T-helper 17 cell (primary cell): Measurements from ENCODE around the gene SBK3. TPM values are rescaled to one million over a fixed set of nuclear protein-coding genes. Genes with fewer than 3 reads are reported as not detected.

ENCODE experiments used
- ATAC-seq: fragments of 150-1000 bp; cut with Tn5 transposase; 2 replicates; pipeline ENCODE4 v1.10.0; 2021; ENCODE audit warnings: mild to moderate bottlenecking, moderate library complexity
- DNase-seq, 3 donors: peaks; one replicate each; pipeline versions ENCODE4 v3.0.0 to v3.0.0-alpha.2; 2020 to 2021
- H3K9me3 ChIP-seq: one replicate; pipeline ENCODE4 v1.7.0; 2013; ENCODE audit warnings: low read length, mild to moderate bottlenecking; ENCODE audit not compliant: control insufficient read depth, poor library complexity, severe bottlenecking
- H3K27ac Mint-ChIP-seq: one replicate; pipeline ENCODE4 v1.8.0; 2022; ENCODE audit warnings: mild to moderate bottlenecking, moderate library complexity, mixed read lengths
- H3K27me3 Mint-ChIP-seq: one replicate; pipeline ENCODE4 v1.8.0; 2022; ENCODE audit warnings: mixed read lengths
- H3K36me3 Mint-ChIP-seq: one replicate; pipeline ENCODE4 v1.8.0; 2022; ENCODE audit warnings: low read depth, mixed read lengths
- H3K4me1 Mint-ChIP-seq: one replicate; pipeline ENCODE4 v1.8.0; 2022; ENCODE audit warnings: mild to moderate bottlenecking, mixed read lengths
- H3K4me3 Mint-ChIP-seq: one replicate; pipeline ENCODE4 v1.8.0; 2022; ENCODE audit warnings: mild to moderate bottlenecking, moderate library complexity, mixed read lengths
- total RNA-seq, 4 donors: library from RNA in 2 of 4; stranded (reverse) in 2 of 4; gene quantifications; one replicate each; pipeline ENCODE4 v1.2.3 and lab custom pipeline; 2022 to 2026

SBK3 gene
- total RNA-seq, 2 donors from 2014 or later, result not detected

DNA sequence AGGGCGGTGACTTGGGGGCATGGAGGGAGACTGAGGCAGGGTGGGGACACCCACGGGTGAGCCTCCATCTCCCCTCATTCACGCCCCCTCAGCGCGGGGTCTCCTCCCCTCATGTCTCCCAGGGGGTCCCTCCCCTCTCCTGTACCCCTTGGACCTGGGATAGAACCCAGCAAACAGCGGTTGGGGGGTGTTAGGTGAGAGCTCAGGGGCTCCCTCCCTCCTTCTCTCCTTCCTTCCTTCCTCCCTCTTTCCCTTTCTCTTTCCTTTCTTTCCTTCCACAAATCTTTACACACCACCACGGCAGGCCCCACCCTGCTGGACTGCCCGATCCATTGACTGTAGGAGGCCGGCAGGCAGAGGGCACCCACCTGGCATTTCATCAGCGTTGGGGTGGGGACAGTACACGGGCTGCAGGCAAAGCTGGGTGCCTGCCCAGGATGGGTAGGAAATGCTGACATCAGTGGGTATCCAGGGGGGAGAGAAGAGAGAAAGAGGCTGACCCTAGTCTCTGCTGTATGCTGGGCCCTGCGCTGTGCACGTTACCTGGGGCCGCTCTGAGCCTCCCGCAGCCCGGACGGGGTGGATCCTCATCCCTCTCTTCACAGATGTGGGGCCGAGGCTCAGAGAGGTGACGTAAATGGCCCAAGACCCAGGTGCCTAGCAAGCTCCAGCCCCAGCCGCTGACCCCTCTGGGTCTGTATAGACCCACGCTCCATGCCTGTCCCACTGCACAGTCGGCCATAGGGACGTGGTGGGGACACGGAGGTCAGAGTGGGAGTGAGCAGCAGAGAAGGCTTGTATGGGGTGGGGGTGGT, 53.6 kb downstream of the SBK3 start:
- DNase-seq (no peak), ATAC-seq (no peak)
- Mint-ChIP-seq H3K4me1 (peaks cover 2% of the 10 kb centered on the region), H3K27me3 (peaks cover 16% of the 10 kb centered on the region), H3K4me3 (no peak overlapping the region), H3K36me3 (no peaks in the 10 kb centered on the region), H3K27ac (no peak overlapping the region)
- H3K9me3 ChIP-seq, result no peaks in the 10 kb centered on the region

Other genes starting within 250 kb of the SBK3 start
- under 1 TPM in 1 of 2 donors, not detected in 1; 0.75 TPM for gene TMEM150B, start 220.2 kb downstream of the SBK3 start, total RNA-seq
- 100 to 1,000 TPM in 1 of 2 donors, 10 to 100 TPM in 1; 66.6 to 103 TPM for gene KMT5C, start 205.7 kb downstream of the SBK3 start, total RNA-seq
- gene COX6B2, start 190.8 kb downstream of the SBK3 start, total RNA-seq, result 1 to 10 TPM in 1 of 2 donors, under 1 TPM in 1; 0.62 to 1.4 TPM
- gene GARIN5B, start 182.3 kb downstream of the SBK3 start, total RNA-seq, result under 1 TPM in 1 of 2 donors, not detected in 1; 0.07 TPM
- gene IL11, start 175.1 kb downstream of the SBK3 start, total RNA-seq, result under 1 TPM; 0.25 to 0.89 TPM
- gene TMEM190, start 168.7 kb downstream of the SBK3 start, total RNA-seq, result not detected
- gene TMEM238, start 161.3 kb downstream of the SBK3 start, total RNA-seq, result 10 to 100 TPM; 14.6 to 19.5 TPM
- 1,000 to 10,000 TPM; 3,164 to 3,616 TPM for gene RPL28, start 159.6 kb downstream of the SBK3 start, total RNA-seq
- gene UBE2S, start 137.8 kb downstream of the SBK3 start, total RNA-seq, result 10 to 100 TPM; 64.6 to 78.1 TPM
- not detected for gene SHISA7, start 102.2 kb downstream of the SBK3 start, total RNA-seq
- 1 to 10 TPM; 6.5 to 7.2 TPM for gene ISOC2, start 83.9 kb downstream of the SBK3 start, total RNA-seq
- not detected for gene C19orf85, start 80.8 kb downstream of the SBK3 start, total RNA-seq
- gene ZNF628, start 68.9 kb downstream of the SBK3 start, total RNA-seq, result 10 to 100 TPM; 19.4 to 25.5 TPM
- gene NAT14, start 60.4 kb downstream of the SBK3 start, total RNA-seq, result 10 to 100 TPM in 1 of 2 donors, 1 to 10 TPM in 1; 9.1 to 11.9 TPM
- gene SSC5D, start 57.1 kb downstream of the SBK3 start, total RNA-seq, result under 1 TPM; 0.08 to 0.47 TPM
- not detected for gene SBK2, start 8.4 kb downstream of the SBK3 start, total RNA-seq
- gene ZNF579, start 35.3 kb upstream of the SBK3 start, total RNA-seq, result 1 to 10 TPM; 5.9 to 6.2 TPM
- gene FIZ1, start 54.0 kb upstream of the SBK3 start, total RNA-seq, result 10 to 100 TPM in 1 of 2 donors, 1 to 10 TPM in 1; 9.2 to 10.7 TPM
- 10 to 100 TPM; 16.6 to 17.0 TPM for gene ZNF524, start 54.7 kb upstream of the SBK3 start, total RNA-seq
- gene ZNF865, start 60.1 kb upstream of the SBK3 start, total RNA-seq, result 10 to 100 TPM; 12.6 to 12.8 TPM
- gene ZNF784, start 79.0 kb upstream of the SBK3 start, total RNA-seq, result 10 to 100 TPM; 11.3 to 13.8 TPM
- gene ZNF580, start 95.5 kb upstream of the SBK3 start, total RNA-seq, result 10 to 100 TPM; 40.3 to 41.8 TPM
- gene ZNF581, start 98.1 kb upstream of the SBK3 start, total RNA-seq, result 10 to 100 TPM; 24.7 to 26.3 TPM
- 1 to 10 TPM; 1.1 to 1.6 TPM for gene CCDC106, start 102.7 kb upstream of the SBK3 start, total RNA-seq
- 100 to 1,000 TPM; 248 to 258 TPM for gene U2AF2, start 109.5 kb upstream of the SBK3 start, total RNA-seq
- gene EPN1, start 129.7 kb upstream of the SBK3 start, total RNA-seq, result 10 to 100 TPM; 42.5 to 44.1 TPM
- not detected for gene NLRP9, start 192.9 kb upstream of the SBK3 start, total RNA-seq
- not detected for gene RFPL4A, start 213.6 kb upstream of the SBK3 start, total RNA-seq
- gene RFPL4AL1, start 223.6 kb upstream of the SBK3 start, total RNA-seq, result not detected